Measurements from ENCODE around the gene SPAG17.

The SPAG17 gene

GRCh38 chr1:118147522-118147921, 37.5 kb downstream of the SPAG17 start:
- Histone ChIP-seq H3K4me3 (no peak overlapping the region), H3K27ac (no peak overlapping the region), H3K9me3 (no peaks in the 10 kb centered on the region), H3K36me3 (no peaks in the 10 kb centered on the region), H3K27me3 (no peaks in the 10 kb centered on the region), H4K20me1 (no peaks in the 10 kb centered on the region), H3K4me1 (no peaks in the 10 kb centered on the region), H3K4me2 (no peak overlapping the region), H3K9ac (no peak overlapping the region)
- no peak for TF ChIP-seq Cebpa-rat (IDR thresholded peaks at IDR 0.05)

DNA sequence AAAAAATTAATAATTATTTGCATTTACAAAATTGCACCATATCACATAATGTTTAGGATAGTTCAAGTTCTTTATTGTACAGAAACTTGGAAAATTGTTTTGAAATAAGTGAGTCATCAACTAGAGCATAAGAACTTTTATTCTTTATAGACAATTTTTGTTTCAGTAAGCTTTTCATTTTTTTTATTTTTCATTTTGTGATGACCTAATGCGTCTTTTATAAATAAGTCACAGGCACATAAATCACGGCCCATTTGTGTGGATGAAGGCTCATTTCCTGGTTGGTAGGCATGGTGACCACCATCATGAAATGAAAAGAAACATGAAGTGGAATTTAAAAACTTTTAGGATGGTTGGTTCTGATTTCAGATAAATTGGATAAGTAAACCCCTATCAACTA, 39.3 kb downstream of the SPAG17 start:
- no peak overlapping the region for H3K4me2 ChIP-seq
- no peak overlapping the region for H3K9ac ChIP-seq
- no peak overlapping the region for H3K4me3 ChIP-seq
- H3K27ac ChIP-seq, result no peak overlapping the region
- H3K9me3 ChIP-seq, result no peaks in the 10 kb centered on the region
- no peaks in the 10 kb centered on the region for H4K20me1 ChIP-seq
- H3K4me1 ChIP-seq, result no peaks in the 10 kb centered on the region
- no peaks in the 10 kb centered on the region for H3K27me3 ChIP-seq
- H3K36me3 ChIP-seq, result no peaks in the 10 kb centered on the region
- no peak for TF ChIP-seq Cebpa-rat (IDR thresholded peaks at IDR 0.05)

- no peak overlapping the region for H3K9ac ChIP-seq
- no peaks in the 10 kb centered on the region for H3K4me1 ChIP-seq
- no peaks in the 10 kb centered on the region for H3K27me3 ChIP-seq
- H3K4me2 ChIP-seq, result no peak overlapping the region
- H3K36me3 ChIP-seq, result no peaks in the 10 kb centered on the region
- no peak for TF ChIP-seq Cebpa-rat (IDR thresholded peaks at IDR 0.05)
- no peak overlapping the region for H3K27ac ChIP-seq
- no peak overlapping the region for H3K4me3 ChIP-seq
- no peaks in the 10 kb centered on the region for H3K9me3 ChIP-seq
- H4K20me1 ChIP-seq, result no peaks in the 10 kb centered on the region
Measured at GRCh38 chr1:118144684-118145083, 40.3 kb downstream of the SPAG17 start.

- Histone ChIP-seq H3K36me3 (no peaks in the 10 kb centered on the region), H3K9me3 (no peaks in the 10 kb centered on the region), H3K27me3 (no peaks in the 10 kb centered on the region), H3K4me3 (no peak overlapping the region), H3K9ac (no peak overlapping the region), H3K27ac (no peak overlapping the region), H3K4me1 (no peaks in the 10 kb centered on the region), H3K4me2 (no peak overlapping the region), H4K20me1 (no peaks in the 10 kb centered on the region)
- TF ChIP-seq Cebpa-rat (IDR thresholded peaks at IDR 0.05), result no peak
Measured at GRCh38 chr1:118143831-118144230, 41.2 kb downstream of the SPAG17 start.

GRCh38 chr1:118143121-118143520, 41.9 kb downstream of the SPAG17 start:
- Histone ChIP-seq H3K4me1 (no peaks in the 10 kb centered on the region), H3K27me3 (no peaks in the 10 kb centered on the region), H3K27ac (no peak overlapping the region), H3K36me3 (no peaks in the 10 kb centered on the region), H3K9me3 (no peaks in the 10 kb centered on the region), H4K20me1 (no peaks in the 10 kb centered on the region), H3K4me2 (no peak overlapping the region), H3K4me3 (no peak overlapping the region), H3K9ac (no peak overlapping the region)
- TF ChIP-seq Cebpa-rat (IDR thresholded peaks at IDR 0.05), result no peak

GRCh38 chr1:118142546-118142945, 42.5 kb downstream of the SPAG17 start:
- Histone ChIP-seq H3K9ac (no peak overlapping the region), H3K27me3 (no peaks in the 10 kb centered on the region), H3K4me2 (no peak overlapping the region), H3K4me3 (no peak overlapping the region), H3K4me1 (no peaks in the 10 kb centered on the region), H3K36me3 (no peaks in the 10 kb centered on the region), H4K20me1 (no peaks in the 10 kb centered on the region), H3K9me3 (no peaks in the 10 kb centered on the region), H3K27ac (no peak overlapping the region)
- no peak for TF ChIP-seq Cebpa-rat (IDR thresholded peaks at IDR 0.05)

GRCh38 chr1:118137900-118138299, 47.1 kb downstream of the SPAG17 start:
- Histone ChIP-seq H3K9ac (no peak overlapping the region), H3K36me3 (no peaks in the 10 kb centered on the region), H3K9me3 (no peaks in the 10 kb centered on the region), H3K27ac (no peak overlapping the region), H3K4me2 (no peak overlapping the region), H3K27me3 (no peaks in the 10 kb centered on the region), H4K20me1 (no peaks in the 10 kb centered on the region), H3K4me3 (no peak overlapping the region), H3K4me1 (no peaks in the 10 kb centered on the region)
- no peak for TF ChIP-seq Cebpa-rat (IDR thresholded peaks at IDR 0.05)

- no peak overlapping the region for H3K4me2 ChIP-seq
Measured at GRCh38 chr1:118136187-118136941, 48.7 kb downstream of the SPAG17 start.

DNA sequence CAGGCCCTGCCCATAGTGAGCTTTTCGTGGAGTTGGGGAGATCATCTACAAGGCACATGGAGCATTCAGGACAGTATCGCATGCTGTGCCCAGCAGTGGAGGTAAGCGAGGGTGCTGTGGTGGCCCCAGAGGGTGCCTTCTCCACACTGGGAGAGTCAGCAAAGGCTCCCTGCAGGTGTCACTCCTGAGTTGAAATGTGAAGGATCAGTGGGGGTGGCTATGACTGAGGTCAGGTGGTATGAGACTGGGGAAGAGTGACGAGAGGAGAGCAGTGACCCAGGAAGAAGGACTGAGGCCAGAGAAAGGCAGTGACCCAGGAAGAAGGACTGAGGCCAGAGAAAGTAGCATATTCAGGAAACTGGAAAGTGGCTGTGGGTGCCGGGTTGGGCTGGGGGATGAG, 53.0 kb downstream of the SPAG17 start:
- TF ChIP-seq Cebpa-rat (IDR thresholded peaks at IDR 0.05), result no peak
- H4K20me1 ChIP-seq, result no peaks in the 10 kb centered on the region
- no peak overlapping the region for H3K9ac ChIP-seq
- H3K27me3 ChIP-seq, result no peaks in the 10 kb centered on the region
- H3K4me1 ChIP-seq, result no peaks in the 10 kb centered on the region
- H3K4me2 ChIP-seq, result no peak overlapping the region
- H3K27ac ChIP-seq, result no peak overlapping the region
- H3K9me3 ChIP-seq, result no peaks in the 10 kb centered on the region
- no peaks in the 10 kb centered on the region for H3K36me3 ChIP-seq
- H3K4me3 ChIP-seq, result no peak overlapping the region

More at GRCh38 chr1:118136187-118136941, 48.7 kb downstream of the SPAG17 start:
- Histone ChIP-seq H3K27me3 (no peaks in the 10 kb centered on the region), H3K4me3 (no peak overlapping the region), H3K9me3 (no peaks in the 10 kb centered on the region), H3K27ac (no peak overlapping the region), H3K4me1 (no peaks in the 10 kb centered on the region), H4K20me1 (no peaks in the 10 kb centered on the region), H3K36me3 (no peaks in the 10 kb centered on the region), H3K9ac (no peak overlapping the region)
- no peak for TF ChIP-seq Cebpa-rat (IDR thresholded peaks at IDR 0.05)

GRCh38 chr1:118128761-118129160, 56.3 kb downstream of the SPAG17 start:
- H3K27ac ChIP-seq, result no peak overlapping the region
- H3K9me3 ChIP-seq, result no peaks in the 10 kb centered on the region
- H4K20me1 ChIP-seq, result no peaks in the 10 kb centered on the region
- no peak for TF ChIP-seq Cebpa-rat (IDR thresholded peaks at IDR 0.05)
- H3K4me2 ChIP-seq, result no peak overlapping the region
- no peaks in the 10 kb centered on the region for H3K4me1 ChIP-seq
- H3K36me3 ChIP-seq, result no peaks in the 10 kb centered on the region
- no peaks in the 10 kb centered on the region for H3K27me3 ChIP-seq
- no peak overlapping the region for H3K4me3 ChIP-seq
- H3K9ac ChIP-seq, result no peak overlapping the region

GRCh38 chr1:118124064-118124463, 61.0 kb downstream of the SPAG17 start:
- no peak for TF ChIP-seq Cebpa-rat (IDR thresholded peaks at IDR 0.05)
- Histone ChIP-seq H3K4me2 (no peak overlapping the region), H3K9ac (no peak overlapping the region), H3K27ac (no peak overlapping the region), H3K36me3 (no peaks in the 10 kb centered on the region), H3K4me3 (no peak overlapping the region), H3K4me1 (no peaks in the 10 kb centered on the region), H3K9me3 (no peaks in the 10 kb centered on the region), H3K27me3 (no peaks in the 10 kb centered on the region), H4K20me1 (no peaks in the 10 kb centered on the region)
